ENCODE results near the gene DQX1.
"Not testable (repeated sequence)": the region's sequence is repeated elsewhere in the genome, so short reads cannot be mapped to it uniquely, and the experiment has no call there.

Gene DQX1

GRCh38 chr2:74493546-74493945, 32.5 kb downstream of the DQX1 start:
- DNase-seq (ENCODE audit: low read depth in 2 of 2): no peak

DNA sequence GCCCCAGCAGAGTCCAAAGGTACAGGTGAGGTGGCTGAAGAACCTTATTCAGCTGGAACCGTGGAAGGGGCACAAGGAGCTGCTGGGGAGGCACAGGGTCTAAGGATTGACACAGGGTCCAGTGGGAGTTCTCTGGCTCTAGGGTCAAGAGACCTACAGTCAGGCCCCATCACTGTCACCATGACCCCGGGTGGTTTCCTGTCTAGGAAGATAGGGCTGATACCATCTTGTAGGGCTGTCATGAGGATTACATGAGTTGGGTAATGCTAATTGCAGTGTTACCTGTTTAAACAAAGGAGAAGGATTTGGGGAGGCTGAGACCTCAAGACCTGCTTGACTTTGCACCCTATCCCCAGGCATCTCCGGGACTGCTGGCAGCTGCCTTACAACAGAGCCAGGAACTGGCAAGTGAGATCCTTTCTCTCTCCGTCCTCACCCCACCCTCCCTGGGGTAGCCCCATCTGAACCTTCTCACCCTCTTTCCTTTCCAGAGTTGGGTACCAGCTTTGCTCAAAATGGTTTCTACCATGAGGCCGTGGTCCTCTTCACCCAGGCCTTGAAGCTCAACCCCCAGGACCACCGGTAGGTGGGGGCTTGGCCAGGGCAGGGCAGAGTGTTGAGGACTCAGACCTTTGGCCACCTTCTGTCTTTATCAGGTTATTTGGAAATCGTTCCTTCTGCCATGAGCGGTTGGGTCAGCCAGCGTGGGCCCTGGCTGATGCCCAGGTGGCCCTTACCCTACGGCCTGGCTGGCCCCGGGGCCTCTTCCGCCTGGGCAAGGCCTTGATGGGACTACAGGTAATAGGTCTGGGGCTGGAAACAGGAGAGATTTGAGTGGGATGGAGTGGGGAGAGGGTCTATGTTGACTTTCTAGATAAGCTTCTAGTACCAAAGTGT, 34.1 kb downstream of the DQX1 start:
- DNase-seq (ENCODE audit: low read depth in 2 of 2): no peak

- DNase-seq (ENCODE audit: low read depth in 2 of 2): no peak
Measured at GRCh38 chr2:74489906-74490305, 36.1 kb downstream of the DQX1 start.

DNA sequence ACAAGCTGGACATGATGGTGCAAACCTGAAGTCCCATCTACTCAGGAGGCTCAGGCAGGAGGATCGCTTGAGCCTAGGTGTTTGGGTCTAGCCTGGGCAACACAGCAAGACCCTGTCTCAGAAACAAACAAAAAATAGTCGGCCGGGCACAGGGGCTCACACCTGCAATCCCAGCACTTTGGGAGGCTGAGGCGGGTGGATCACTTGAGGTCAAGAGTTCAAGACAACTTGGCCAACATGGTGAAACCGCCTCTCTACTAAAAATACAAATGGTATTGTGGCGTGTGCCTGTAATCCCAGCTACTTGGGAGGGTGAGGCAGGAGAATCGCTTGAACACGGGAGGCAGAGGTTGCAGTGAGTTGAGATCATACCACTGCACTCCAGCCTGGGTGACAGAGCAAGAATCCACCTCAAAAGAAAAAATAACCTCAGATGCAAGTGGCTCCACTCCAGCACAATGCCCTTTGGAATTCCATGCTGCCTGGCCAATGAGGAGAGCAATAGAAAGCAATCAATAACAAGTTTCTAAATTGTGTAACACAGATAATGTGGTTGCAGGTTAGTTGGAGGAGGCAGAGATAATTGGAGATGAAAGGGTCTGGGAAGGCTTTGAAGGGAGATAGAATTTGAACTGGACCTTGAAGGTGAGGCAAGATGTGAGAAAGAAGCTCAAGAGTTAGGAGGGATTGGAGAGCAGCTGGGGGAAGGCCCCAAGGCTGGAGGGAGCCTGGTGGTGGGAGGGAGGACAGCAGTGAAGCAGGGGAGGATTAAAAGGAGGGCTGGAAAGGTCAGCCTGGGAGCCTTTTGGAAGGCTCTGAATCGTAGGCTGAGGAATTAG, 37.2 kb downstream of the DQX1 start:
- no peak for DNase-seq (ENCODE audit: low read depth in 2 of 2)

GRCh38 chr2:74486141-74486540, 39.9 kb downstream of the DQX1 start:
- DNase-seq (ENCODE audit: low read depth in 2 of 2): no peak

GRCh38 chr2:74483675-74484164, 42.3 kb downstream of the DQX1 start:
- not testable (repeated sequence) for DNase-seq (ENCODE audit: low read depth in 2 of 2)

GRCh38 chr2:74482801-74483674, 43.0 kb downstream of the DQX1 start, which contains the start of the genes CCDC142 and TTC31:
TSS of gene CCDC142 (minus strand) at chr2:74482998. CDS start at chr2:74482837, 161 bp downstream.
TSS of gene TTC31 (plus strand) at chr2:74483081. CDS start at chr2:74483096, 15 bp downstream.
- DNase-seq (ENCODE audit: low read depth in 2 of 2): peak; percentile 88 to 89

- peak in 1 of 2 donors; percentile 42 for DNase-seq (ENCODE audit: low read depth in 2 of 2)
Measured at GRCh38 chr2:74481961-74482800, 43.9 kb downstream of the DQX1 start.

- no peak for DNase-seq (ENCODE audit: low read depth in 2 of 2)
Measured at GRCh38 chr2:74481431-74481830, 44.6 kb downstream of the DQX1 start.

- no peak for DNase-seq (ENCODE audit: low read depth in 2 of 2)
Measured at GRCh38 chr2:74474899-74475298, 51.1 kb downstream of the DQX1 start.

- no peak for DNase-seq (ENCODE audit: low read depth in 2 of 2)
Measured at GRCh38 chr2:74474481-74474880, 51.5 kb downstream of the DQX1 start.

DNA sequence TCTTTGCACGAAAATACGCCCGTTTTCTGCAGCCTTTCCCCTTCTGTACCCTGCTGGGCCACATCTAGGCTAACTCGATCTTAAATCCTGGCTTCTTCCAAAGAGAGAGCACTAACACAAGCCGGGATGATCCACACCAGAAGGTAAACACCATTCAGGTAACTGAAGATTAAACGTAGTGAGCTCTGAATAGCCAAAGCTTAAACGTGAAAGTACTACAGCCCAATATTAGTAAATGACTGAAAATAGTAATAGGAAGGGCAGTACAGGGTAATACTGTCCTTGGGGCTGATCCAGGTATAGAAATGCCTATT, 53.1 kb downstream of the DQX1 start:
- no peak for DNase-seq (ENCODE audit: low read depth in 2 of 2)

DNA sequence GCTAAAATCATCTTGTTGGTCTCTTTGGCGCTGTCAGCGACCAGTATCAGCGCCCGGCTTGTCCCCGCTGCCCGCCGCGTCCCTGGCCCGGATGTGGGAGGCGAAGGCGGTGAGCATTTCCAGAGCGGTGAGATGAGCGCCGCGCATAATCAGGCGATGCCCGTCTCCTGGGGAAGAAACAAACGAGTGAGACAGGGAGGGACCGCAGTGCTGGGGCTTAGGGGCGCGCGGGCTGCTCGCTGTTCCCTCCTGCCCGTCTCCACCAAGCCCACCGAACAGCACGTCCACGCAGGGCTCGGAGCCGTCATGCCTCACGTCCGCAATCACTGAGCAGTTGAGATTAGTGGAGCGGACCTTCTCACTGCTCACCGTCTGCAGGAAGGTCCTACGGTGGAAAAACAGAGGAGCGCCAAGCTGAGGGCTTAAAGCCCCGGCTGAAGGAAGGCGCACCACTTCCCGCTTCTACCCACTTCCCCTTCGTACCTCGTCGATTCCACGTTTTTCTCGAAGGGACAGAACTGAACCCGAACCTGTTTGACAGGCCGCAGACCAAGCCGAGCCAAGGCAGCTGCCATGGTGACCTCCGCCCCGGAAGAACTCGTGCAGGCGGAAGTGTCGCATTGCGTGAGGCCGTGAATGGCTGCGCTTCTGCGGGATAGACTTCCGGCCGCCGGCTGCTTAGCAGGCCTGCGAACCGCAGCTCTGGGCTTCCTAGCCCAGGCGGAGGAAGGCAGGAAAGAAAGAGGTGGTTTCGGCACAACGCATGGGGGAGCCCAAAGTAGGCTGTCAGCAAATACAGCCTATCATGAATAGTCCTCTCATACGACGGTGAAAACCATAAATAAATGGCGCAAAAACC, 53.7 kb downstream of the DQX1 start, which contains the start of gene MRPL53:
Gene MRPL53 (minus strand): TSS at position 595 of the 859 bp plus-strand sequence. CDS start 20 bp downstream, at position 575.
- DNase-seq (ENCODE audit: low read depth in 2 of 2): peak; percentile 92

GRCh38 chr2:74471332-74472065, 54.5 kb downstream of the DQX1 start:
- DNase-seq (ENCODE audit: low read depth in 2 of 2): no peak

DNA sequence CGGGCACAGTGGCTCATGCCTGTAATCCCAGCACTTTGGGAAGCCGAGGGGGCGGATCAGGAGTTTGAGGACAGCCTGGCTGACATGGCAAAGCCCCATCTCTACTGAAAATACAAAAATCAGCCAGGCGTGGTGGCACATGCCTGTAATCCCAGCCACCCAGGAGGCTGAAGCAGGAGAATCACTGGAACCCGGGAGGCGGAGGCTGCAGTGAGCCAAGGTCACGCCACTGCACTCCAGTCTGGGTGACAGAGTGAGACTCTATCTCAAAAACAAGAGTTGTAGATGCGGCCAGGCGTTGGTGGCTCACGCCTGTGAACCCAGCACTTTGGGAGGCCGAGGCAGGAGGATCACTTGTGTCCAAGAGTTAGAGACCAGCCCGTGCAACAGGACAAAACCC, 55.3 kb downstream of the DQX1 start:
- DNase-seq (ENCODE audit: low read depth in 2 of 2): not testable (repeated sequence)

Data from stimulated activated CD8-positive, alpha-beta memory T cell treated with anti-CD3 and anti-CD28 coated beads, Interleukin-2, amount 100 ng/mL, for 48 hours (primary cell).